Fibroblast of villous mesenchyme (primary cell): ENCODE results near the gene IFNL2. TPM values are rescaled to one million over a fixed set of nuclear protein-coding genes. Genes with fewer than 3 reads are reported as not detected.
"Not testable (repeated sequence)": the region's sequence is repeated elsewhere in the genome, so short reads cannot be mapped to it uniquely, and the experiment has no call there.

ENCODE experiments used
- DNase-seq: peaks from one replicate; pipeline ENCODE4 v3.0.0-alpha.2; 2010; ENCODE audit warnings: low read depth
- H3K4me3 ChIP-seq: 2 replicates; pipeline ENCODE4 v1.5.1; 2011; ENCODE audit warnings: low read depth, mild to moderate bottlenecking, low read length
- total RNA-seq: library from RNA; depleted of rRNA; stranded (reverse); fragments of >200 nt; gene quantifications from 2 replicates; pipeline ENCODE4 v1.2.3, GENCODE V29; 2012
- TF ChIP-seq, protein P1 (sequence below): IDR thresholded peaks from 2 replicates; pipeline ENCODE4 v1.5.1; 2012; ENCODE audit warnings: low read depth, mild to moderate bottlenecking, low read length; ENCODE audit not compliant: insufficient read depth

IFNL2 gene
- total RNA-seq, 1 donor, result not detected

- TF ChIP-seq, protein P1, sequence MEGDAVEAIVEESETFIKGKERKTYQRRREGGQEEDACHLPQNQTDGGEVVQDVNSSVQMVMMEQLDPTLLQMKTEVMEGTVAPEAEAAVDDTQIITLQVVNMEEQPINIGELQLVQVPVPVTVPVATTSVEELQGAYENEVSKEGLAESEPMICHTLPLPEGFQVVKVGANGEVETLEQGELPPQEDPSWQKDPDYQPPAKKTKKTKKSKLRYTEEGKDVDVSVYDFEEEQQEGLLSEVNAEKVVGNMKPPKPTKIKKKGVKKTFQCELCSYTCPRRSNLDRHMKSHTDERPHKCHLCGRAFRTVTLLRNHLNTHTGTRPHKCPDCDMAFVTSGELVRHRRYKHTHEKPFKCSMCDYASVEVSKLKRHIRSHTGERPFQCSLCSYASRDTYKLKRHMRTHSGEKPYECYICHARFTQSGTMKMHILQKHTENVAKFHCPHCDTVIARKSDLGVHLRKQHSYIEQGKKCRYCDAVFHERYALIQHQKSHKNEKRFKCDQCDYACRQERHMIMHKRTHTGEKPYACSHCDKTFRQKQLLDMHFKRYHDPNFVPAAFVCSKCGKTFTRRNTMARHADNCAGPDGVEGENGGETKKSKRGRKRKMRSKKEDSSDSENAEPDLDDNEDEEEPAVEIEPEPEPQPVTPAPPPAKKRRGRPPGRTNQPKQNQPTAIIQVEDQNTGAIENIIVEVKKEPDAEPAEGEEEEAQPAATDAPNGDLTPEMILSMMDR, result no peak
- H3K4me3 ChIP-seq, result no peak overlapping the region
- DNase-seq, result no peak
Measured at GRCh38 chr19:39304701-39305571, 36.7 kb downstream of the IFNL2 start.

- no peak for DNase-seq
- TF ChIP-seq, protein P1, result no peak
- H3K4me3 ChIP-seq, result no peak overlapping the region
Measured at GRCh38 chr19:39306075-39306474, 37.9 kb downstream of the IFNL2 start.

DNA sequence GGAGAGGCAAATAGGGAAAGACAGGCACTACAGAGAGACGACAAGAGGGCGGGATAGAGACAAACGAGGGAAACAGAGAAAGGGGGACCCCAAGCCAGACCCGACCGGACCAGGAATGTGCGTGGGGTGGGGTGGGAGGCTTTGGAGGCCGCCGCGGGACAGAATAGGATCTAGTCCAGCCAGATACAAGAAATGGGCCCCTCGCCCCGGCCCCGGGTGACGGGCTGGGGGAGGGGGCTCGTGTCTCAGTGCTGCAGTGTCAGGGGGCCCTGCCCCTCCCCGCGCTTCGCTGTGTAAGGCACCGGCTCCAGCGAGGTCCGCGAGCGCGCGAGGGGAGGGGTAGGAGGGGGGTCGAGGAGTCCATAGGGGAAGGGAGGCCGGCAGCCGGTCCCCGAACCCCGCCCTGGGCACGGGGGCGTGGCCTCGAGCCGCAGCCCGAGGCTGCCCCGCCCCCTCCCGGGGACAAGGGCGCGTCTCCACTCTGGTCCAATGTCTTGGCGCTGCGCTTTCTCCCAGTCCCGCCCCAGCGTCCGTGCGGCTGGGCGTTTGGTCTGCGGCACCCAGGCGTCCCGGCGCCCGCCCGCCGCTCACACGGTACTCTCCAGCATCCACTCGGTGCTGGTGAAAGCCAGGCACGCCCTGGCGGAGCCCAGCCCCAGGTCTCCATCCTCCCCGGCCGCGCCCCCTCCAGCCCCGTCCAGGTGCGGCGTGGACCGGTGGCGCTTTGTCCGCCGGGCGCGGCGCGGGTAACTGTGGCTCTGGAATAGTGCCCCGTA lies 39.0 kb downstream of the IFNL2 start:
- H3K4me3 ChIP-seq, result peak overlapping the region; percentile 25
- TF ChIP-seq, protein P1, result no peak
- no peak for DNase-seq

DNA sequence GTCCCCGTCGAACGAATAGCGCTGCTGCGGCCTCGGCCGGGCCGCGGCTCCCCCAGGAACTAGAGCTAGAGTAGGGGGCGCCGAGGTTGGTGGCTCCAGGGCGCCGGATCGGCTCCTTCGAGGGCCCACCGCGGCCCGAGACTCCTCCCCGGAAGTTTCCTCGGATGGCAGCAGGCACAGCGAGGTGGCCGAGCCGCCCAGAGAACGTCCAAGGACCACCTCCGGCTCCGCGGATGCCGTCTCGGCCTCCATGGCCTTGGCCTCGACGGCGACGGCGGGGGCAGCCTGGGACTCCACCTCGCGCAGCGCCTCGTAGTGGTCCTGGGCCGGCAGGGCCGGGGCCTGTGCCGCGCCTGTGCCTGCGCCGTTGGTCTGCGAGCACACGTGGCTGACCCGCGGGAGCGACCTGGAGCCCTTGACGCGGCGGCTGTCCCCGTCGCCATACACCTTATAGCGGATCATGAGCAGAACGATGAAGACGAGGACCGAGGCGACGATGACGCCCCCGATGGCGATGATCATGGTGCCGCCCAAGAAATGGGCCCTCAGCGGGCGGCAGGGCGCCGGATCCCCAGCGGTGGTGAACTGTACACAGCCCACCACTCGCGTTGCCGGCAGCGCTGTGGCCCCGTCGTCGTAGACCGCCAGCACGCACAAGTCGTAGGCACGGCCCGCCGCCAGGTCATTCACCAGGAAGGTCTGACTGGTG lies 39.8 kb downstream of the IFNL2 start:
- no peak overlapping the region for H3K4me3 ChIP-seq
- DNase-seq, result no peak
- TF ChIP-seq, protein P1, result no peak

DNA sequence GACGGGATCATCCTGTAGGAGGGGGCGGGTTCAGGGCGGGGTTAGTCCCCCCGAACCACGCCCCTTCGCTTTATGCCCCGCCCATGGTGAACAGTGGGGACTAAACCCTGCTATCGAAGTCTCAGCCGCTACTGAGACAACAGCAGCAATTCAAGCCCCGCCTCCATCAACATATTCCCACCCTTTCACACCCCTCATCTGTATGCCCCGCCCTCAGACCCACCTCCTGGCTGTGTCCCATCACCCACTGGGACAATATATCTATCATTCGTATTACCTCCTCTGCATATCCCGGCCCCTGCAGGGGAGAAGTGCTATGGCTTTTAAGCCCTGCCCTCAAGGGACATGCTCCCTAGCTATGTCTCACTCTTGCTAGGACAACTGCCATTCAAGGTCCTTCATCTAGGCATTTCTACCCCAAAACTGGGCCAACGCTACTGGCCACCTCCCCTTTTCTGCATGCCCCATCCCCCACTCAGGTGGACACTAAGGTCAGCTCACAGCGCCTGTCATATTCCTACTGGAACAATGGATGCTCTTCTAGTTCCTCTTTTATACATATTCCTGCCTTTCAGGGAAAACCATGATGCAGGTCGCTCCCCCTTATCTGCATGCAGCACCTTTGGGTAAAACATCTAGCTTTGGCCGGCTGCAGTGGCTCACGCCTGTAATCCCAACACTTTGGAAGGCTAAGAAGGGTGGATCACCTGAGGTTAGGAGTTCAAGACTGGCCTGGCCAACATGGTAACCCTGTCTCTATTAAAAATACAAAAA lies 40.5 kb downstream of the IFNL2 start:
- no peak overlapping the region for H3K4me3 ChIP-seq
- DNase-seq, result no peak
- TF ChIP-seq, protein P1, result no peak

- DNase-seq, H3K4me3 ChIP-seq: not testable (repeated sequence)
Measured at GRCh38 chr19:39309305-39309670, 41.1 kb downstream of the IFNL2 start.
